ENCODE measurements around the gene SUZ12. TPM values are rescaled to one million over a fixed set of nuclear protein-coding genes. Genes with fewer than 3 reads are reported as not detected.
"Not testable (repeated sequence)": the region's sequence is repeated elsewhere in the genome, so short reads cannot be mapped to it uniquely, and the experiment has no call there.

SUZ12 gene
- total RNA-seq, 2 donors from 2014 or later, result 32.6 to 41.7 TPM

DNA sequence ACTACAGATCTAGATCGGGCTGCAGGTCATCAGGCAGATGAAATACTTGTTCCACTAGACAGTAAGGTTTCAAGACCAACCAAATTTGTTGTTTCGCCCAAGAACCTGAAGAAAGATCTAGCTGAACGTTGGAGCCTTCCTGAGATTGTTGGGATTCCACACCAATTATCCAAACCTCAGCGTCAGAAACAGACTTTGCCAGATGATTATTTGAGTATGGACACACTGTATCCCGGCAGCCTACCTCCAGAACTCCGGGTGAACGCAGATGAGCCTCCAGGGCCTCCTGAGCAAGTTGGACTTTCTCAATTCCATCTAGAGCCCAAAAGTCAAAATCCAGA lies 84.8 kb downstream of the SUZ12 start:
- H3K4me3 ChIP-seq (ENCODE audit: low read length), result no peak overlapping the region
- Mint-ChIP-seq H3K27ac (no peak overlapping the region), H3K4me1 (no peaks in the 10 kb centered on the region), H3K27me3 (ENCODE audit: insufficient read depth) (no peaks in the 10 kb centered on the region), H3K9me3 (no peaks in the 10 kb centered on the region), H3K36me3 (ENCODE audit: low read depth) (peaks cover 40% of the 10 kb centered on the region), H3K4me3 (no peak overlapping the region)
- TF ChIP-seq, protein P1, sequence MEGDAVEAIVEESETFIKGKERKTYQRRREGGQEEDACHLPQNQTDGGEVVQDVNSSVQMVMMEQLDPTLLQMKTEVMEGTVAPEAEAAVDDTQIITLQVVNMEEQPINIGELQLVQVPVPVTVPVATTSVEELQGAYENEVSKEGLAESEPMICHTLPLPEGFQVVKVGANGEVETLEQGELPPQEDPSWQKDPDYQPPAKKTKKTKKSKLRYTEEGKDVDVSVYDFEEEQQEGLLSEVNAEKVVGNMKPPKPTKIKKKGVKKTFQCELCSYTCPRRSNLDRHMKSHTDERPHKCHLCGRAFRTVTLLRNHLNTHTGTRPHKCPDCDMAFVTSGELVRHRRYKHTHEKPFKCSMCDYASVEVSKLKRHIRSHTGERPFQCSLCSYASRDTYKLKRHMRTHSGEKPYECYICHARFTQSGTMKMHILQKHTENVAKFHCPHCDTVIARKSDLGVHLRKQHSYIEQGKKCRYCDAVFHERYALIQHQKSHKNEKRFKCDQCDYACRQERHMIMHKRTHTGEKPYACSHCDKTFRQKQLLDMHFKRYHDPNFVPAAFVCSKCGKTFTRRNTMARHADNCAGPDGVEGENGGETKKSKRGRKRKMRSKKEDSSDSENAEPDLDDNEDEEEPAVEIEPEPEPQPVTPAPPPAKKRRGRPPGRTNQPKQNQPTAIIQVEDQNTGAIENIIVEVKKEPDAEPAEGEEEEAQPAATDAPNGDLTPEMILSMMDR (conservative IDR thresholded peaks at IDR 0.05), result no peak
- no peaks in the 10 kb centered on the region for H3K4me1 ChIP-seq (ENCODE audit: control insufficient read depth, insufficient read depth, low read length)
- H3K27ac ChIP-seq (ENCODE audit: low read depth, low read length), result no peak overlapping the region
- H3K9ac ChIP-seq (ENCODE audit: extremely low read depth, low read length, poor library complexity, severe bottlenecking), result no peak overlapping the region
- no peaks in the 10 kb centered on the region for H3K27me3 ChIP-seq (ENCODE audit: control insufficient read depth, insufficient read depth, low read length, poor library complexity, severe bottlenecking)
- WGBS, 2 experiments (ENCODE audit: insufficient coverage in 1 of 2, insufficient read length in 1 of 2), result 93 to 98% methylated on average over 7 of the region's 7 CpGs
- no peak for DNase-seq
- peaks cover 24% of the 10 kb centered on the region for H3K36me3 ChIP-seq (ENCODE audit: control insufficient read depth, insufficient read depth, low read length)
- H3K9me3 ChIP-seq (ENCODE audit: control insufficient read depth, low read length), result no peaks in the 10 kb centered on the region

DNA sequence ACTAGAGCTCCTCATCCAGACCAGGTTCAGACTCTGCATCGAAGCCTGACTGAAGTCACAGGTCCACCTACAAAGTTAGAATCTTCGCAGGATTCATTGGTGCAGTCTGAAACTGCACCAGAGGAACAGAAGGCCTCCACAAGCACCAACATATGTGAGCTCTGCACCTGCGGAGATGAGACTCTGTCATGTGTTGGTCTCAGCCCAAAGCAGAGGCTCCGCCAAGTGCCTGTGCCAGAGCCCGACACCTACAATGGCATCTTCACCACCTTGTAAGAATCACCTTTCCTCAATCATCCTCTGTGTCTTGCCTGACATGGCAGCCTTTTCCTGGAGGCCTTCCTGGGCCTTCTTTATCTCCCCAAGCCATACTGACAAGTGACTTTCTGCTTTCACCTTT lies 85.7 kb downstream of the SUZ12 start:
- H3K9ac ChIP-seq (ENCODE audit: extremely low read depth, low read length, poor library complexity, severe bottlenecking); H3K4me1 ChIP-seq (ENCODE audit: control insufficient read depth, insufficient read depth, low read length); H3K9me3 Mint-ChIP-seq; H3K27ac ChIP-seq (ENCODE audit: low read depth, low read length); H3K9me3 ChIP-seq (ENCODE audit: control insufficient read depth, low read length); H3K27me3 ChIP-seq (ENCODE audit: control insufficient read depth, insufficient read depth, low read length, poor library complexity, severe bottlenecking); H3K27me3 Mint-ChIP-seq (ENCODE audit: insufficient read depth); H3K27ac Mint-ChIP-seq; H3K4me3 ChIP-seq (ENCODE audit: low read length); H3K4me3 Mint-ChIP-seq; DNase-seq; H3K4me1 Mint-ChIP-seq: not testable (repeated sequence)
- peaks cover 16% of the 10 kb centered on the region for H3K36me3 ChIP-seq (ENCODE audit: control insufficient read depth, insufficient read depth, low read length)
- H3K36me3 Mint-ChIP-seq (ENCODE audit: low read depth), result peaks cover 38% of the 10 kb centered on the region
- WGBS, 2 experiments (ENCODE audit: insufficient coverage in 1 of 2, insufficient read length in 1 of 2), result 95% methylated on average over 3 of the region's 5 CpGs; no CpG with 5 or more reads in 1 of the 2 experiments

DNA sequence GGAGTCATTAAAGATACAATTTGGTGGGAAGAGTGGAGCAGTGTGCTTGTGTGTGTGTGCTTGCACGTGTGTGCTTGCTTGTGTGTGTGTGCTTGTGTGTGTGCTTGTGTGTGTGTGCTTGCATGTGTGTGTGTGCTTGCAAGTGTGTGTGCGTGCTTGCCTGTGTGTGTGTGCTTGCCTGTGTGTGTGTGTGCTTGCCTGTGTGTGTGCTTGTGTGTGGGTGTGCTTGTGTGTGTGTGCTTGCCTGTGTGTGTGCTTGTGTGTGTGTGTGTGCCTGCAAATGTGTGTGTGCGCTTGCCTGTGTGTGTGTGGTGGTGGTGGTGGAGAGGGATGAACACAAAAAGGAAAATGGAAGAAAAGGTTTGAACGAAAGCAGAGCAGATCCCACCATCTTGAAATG lies 90.5 kb downstream of the SUZ12 start:
- peaks cover 12% of the 10 kb centered on the region for H3K36me3 Mint-ChIP-seq (ENCODE audit: low read depth)
- 69 to 100% methylated on average over 1 to 2 of the region's 4 CpGs for WGBS, 2 experiments (ENCODE audit: insufficient coverage in 1 of 2, insufficient read length in 1 of 2)

DNA sequence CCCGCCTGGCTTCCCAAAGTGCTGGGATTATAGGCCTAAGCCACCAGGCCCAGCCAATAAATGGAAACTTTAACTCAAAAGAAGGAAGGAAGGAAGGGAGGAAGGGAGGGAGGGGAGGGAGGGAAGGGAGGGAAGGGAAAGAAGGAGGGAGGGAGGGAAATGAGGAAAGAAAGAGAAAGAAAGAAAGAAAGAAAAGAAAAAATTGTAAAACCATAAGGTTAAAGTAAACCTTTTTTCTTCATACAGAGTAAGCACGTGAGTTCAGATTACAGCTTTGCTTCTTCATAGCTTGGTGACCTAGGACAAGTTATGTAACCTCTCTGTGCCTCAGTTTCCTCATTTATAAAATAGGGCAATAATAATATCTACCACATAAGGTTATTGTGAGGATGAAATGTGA lies 96.4 kb downstream of the SUZ12 start:
- TF ChIP-seq, protein P1 (conservative IDR thresholded peaks at IDR 0.05), result no peak
- no peak for DNase-seq
- Mint-ChIP-seq H3K4me3 (no peak overlapping the region), H3K4me1 (no peaks in the 10 kb centered on the region), H3K27me3 (ENCODE audit: insufficient read depth) (no peaks in the 10 kb centered on the region), H3K36me3 (ENCODE audit: low read depth) (peaks cover 27% of the 10 kb centered on the region), H3K9me3 (no peaks in the 10 kb centered on the region), H3K27ac (no peak overlapping the region)
- Histone ChIP-seq H3K27ac (ENCODE audit: low read depth, low read length) (no peak overlapping the region), H3K36me3 (ENCODE audit: control insufficient read depth, insufficient read depth, low read length) (peaks cover 39% of the 10 kb centered on the region), H3K4me3 (ENCODE audit: low read length) (no peak overlapping the region), H3K9me3 (ENCODE audit: control insufficient read depth, low read length) (no peaks in the 10 kb centered on the region), H3K27me3 (ENCODE audit: control insufficient read depth, insufficient read depth, low read length, poor library complexity, severe bottlenecking) (no peaks in the 10 kb centered on the region), H3K9ac (ENCODE audit: extremely low read depth, low read length, poor library complexity, severe bottlenecking) (no peak overlapping the region), H3K4me1 (ENCODE audit: control insufficient read depth, insufficient read depth, low read length) (no peaks in the 10 kb centered on the region)
- 96 to 100% methylated on average over 2 of the region's 2 CpGs for WGBS, 2 experiments (ENCODE audit: insufficient coverage in 1 of 2, insufficient read length in 1 of 2)

More for the DNA sequence above, 90.5 kb downstream of the SUZ12 start:
- H3K4me3 Mint-ChIP-seq; H3K9ac ChIP-seq (ENCODE audit: extremely low read depth, low read length, poor library complexity, severe bottlenecking); H3K4me1 Mint-ChIP-seq; H3K4me3 ChIP-seq (ENCODE audit: low read length); H3K4me1 ChIP-seq (ENCODE audit: control insufficient read depth, insufficient read depth, low read length); H3K27me3 ChIP-seq (ENCODE audit: control insufficient read depth, insufficient read depth, low read length, poor library complexity, severe bottlenecking); H3K36me3 ChIP-seq (ENCODE audit: control insufficient read depth, insufficient read depth, low read length); H3K27ac Mint-ChIP-seq; H3K27me3 Mint-ChIP-seq (ENCODE audit: insufficient read depth); DNase-seq; H3K9me3 Mint-ChIP-seq; H3K9me3 ChIP-seq (ENCODE audit: control insufficient read depth, low read length); H3K27ac ChIP-seq (ENCODE audit: low read depth, low read length): not testable (repeated sequence)

DNA sequence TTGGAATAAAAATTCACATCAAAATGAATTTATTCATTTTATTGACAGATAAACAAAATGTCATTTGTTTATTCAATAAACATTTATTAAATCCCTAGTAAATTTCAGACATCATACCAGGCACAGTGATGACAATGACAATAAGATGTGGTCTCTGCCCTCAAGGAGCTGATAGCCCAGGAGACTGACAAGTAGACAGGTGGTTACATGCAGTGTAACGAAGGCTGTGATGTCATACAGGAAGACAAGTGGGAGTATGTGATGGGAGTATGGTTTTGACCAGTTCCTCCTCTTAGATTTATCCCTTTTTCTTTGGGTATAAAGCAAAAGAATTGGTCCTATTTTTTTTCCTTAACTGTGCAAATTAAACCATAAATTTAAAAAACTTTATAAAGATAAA lies 97.0 kb downstream of the SUZ12 start:
- not testable (repeated sequence) for H3K27me3 ChIP-seq (ENCODE audit: control insufficient read depth, insufficient read depth, low read length, poor library complexity, severe bottlenecking); H3K9ac ChIP-seq (ENCODE audit: extremely low read depth, low read length, poor library complexity, severe bottlenecking); H3K27me3 Mint-ChIP-seq (ENCODE audit: insufficient read depth); H3K4me1 Mint-ChIP-seq; H3K9me3 ChIP-seq (ENCODE audit: control insufficient read depth, low read length); DNase-seq; H3K4me3 Mint-ChIP-seq; H3K27ac ChIP-seq (ENCODE audit: low read depth, low read length); H3K4me3 ChIP-seq (ENCODE audit: low read length); H3K4me1 ChIP-seq (ENCODE audit: control insufficient read depth, insufficient read depth, low read length); H3K27ac Mint-ChIP-seq; H3K9me3 Mint-ChIP-seq
- peaks cover 39% of the 10 kb centered on the region for H3K36me3 ChIP-seq (ENCODE audit: control insufficient read depth, insufficient read depth, low read length)
- peaks cover 30% of the 10 kb centered on the region for H3K36me3 Mint-ChIP-seq (ENCODE audit: low read depth)
- 93% methylated on average over 1 of the region's 1 CpG; no CpG with 5 or more reads in 1 of the 2 experiments for WGBS, 2 experiments (ENCODE audit: insufficient coverage in 1 of 2, insufficient read length in 1 of 2)

DNA sequence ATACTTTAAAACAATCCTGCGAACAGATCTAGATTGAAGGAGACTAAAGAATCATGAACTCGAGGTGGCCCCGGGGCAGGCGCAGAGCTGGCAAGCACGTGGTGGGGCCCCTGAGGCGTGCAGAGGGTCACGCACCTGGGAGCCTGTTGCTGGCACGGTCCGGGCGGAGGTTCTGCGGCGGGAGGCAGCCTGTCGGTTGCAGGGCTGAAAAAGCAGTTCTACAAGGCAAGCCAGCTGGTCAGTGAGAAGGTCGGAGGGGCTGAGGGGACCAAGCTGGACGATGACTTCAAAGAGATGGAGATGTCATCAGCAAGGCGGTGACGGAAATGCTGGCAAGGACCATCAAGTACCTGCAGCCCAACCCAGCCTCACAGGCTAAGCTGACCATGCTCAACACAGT lies 103.4 kb downstream of the SUZ12 start:
- H3K27me3 Mint-ChIP-seq (ENCODE audit: insufficient read depth); H3K4me3 Mint-ChIP-seq; H3K27ac ChIP-seq (ENCODE audit: low read depth, low read length); H3K4me1 Mint-ChIP-seq; H3K9me3 Mint-ChIP-seq; H3K27ac Mint-ChIP-seq; H3K4me3 ChIP-seq (ENCODE audit: low read length); H3K9me3 ChIP-seq (ENCODE audit: control insufficient read depth, low read length); H3K27me3 ChIP-seq (ENCODE audit: control insufficient read depth, insufficient read depth, low read length, poor library complexity, severe bottlenecking); H3K9ac ChIP-seq (ENCODE audit: extremely low read depth, low read length, poor library complexity, severe bottlenecking); H3K4me1 ChIP-seq (ENCODE audit: control insufficient read depth, insufficient read depth, low read length): not testable (repeated sequence)
- WGBS, 2 experiments (ENCODE audit: insufficient coverage in 1 of 2, insufficient read length in 1 of 2), result 92 to 94% methylated on average over 16 to 17 of the region's 17 CpGs
- DNase-seq, result peak; percentile 37
- H3K36me3 ChIP-seq (ENCODE audit: control insufficient read depth, insufficient read depth, low read length), result peaks cover 28% of the 10 kb centered on the region
- peaks cover 36% of the 10 kb centered on the region for H3K36me3 Mint-ChIP-seq (ENCODE audit: low read depth)
